GM18909 (cell line): ENCODE results near the gene TMEM151A.

ENCODE experiments used
- ATAC-seq: cut with Tn5 transposase; IDR thresholded peaks from one replicate; pipeline ENCODE4 v1.9.1; 2021; ENCODE audit warnings: mild to moderate bottlenecking; ENCODE audit not compliant: unreplicated experiment, poor library complexity

Gene TMEM151A

DNA sequence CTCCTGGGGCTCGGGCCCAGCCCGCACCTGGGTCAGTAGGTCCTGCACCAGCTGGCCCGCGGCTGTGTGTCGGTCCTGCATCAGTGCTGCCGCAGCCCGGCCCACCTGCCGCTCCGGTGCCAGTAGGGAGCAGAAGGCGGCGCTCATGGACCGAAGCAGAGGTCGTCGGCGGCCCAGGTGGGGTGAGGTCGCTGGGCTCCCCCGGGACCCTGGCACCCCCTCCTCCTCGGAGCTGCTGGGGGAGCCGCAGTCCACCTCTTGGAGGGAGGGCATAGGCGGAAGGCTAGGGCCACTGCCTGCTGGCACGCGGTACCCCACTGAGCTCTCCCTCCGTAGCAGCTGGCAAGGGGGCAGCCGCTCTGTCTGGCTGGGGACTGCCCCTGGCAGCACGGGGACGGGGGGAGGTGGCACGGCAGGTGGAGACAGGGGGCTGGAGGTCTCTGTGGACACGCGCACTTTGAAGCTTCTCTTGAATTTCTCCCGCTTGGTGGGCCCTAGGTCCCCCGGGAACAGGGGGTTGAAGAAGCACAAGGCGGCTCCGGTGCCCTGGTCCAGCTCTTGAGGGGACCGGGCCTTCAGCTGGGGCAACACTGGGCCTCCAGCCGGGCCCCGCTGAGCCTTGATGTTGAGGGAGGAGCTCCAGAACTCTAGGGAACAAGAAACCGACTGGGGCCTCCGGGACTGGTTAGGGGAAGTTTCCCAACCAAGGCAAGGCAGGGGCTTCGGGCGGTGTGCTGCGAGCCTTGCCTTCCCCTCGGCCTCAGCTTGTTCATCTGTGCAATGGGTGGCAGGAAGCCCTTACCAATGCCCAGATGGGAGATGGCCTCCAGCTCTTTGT is 43.1 kb downstream of the TMEM151A start:
- no peak for ATAC-seq

DNA sequence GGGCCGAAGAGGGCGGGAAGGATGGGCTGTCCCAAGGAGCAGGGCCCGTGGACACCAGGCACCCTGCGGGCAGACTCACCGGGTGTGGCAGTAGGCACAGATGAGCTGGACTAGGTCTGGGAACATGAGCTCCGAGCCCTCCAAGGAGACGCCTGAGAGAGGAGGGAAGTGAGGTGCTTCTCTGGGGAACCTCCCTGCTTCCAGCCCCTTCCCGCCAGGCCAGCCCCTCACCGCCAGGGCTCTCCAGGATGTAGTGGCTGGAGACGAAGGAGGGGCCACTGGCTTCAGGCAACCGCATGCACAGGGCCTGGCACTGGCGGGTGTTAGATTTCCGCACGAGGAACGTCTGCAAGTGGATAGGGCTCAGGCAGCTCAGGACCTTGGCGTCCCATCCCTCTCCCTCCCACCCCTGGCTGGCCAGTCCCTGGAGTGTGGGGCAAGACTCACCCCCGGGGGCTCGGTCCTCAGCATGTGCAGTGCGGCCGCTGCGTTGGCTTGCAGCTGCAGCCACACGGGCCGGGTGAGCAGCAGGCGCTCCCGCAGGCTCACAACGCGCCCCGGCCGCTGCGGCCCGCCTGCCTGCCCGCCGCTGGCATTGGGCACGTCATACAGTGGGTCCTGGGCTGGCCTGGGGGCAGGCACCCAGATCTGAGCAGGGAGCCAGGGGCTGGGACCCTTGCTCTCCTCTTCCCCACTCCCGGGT is 44.0 kb downstream of the TMEM151A start:
- ATAC-seq: no peak

GRCh38 chr11:66336234-66337102 is 44.8 kb downstream of the TMEM151A start, which contains the start of gene RIN1:
RIN1 (minus strand) TSS chr11:66336434; CDS start chr11:66336402, 32 bp downstream.
- ATAC-seq: peak; percentile 68

DNA sequence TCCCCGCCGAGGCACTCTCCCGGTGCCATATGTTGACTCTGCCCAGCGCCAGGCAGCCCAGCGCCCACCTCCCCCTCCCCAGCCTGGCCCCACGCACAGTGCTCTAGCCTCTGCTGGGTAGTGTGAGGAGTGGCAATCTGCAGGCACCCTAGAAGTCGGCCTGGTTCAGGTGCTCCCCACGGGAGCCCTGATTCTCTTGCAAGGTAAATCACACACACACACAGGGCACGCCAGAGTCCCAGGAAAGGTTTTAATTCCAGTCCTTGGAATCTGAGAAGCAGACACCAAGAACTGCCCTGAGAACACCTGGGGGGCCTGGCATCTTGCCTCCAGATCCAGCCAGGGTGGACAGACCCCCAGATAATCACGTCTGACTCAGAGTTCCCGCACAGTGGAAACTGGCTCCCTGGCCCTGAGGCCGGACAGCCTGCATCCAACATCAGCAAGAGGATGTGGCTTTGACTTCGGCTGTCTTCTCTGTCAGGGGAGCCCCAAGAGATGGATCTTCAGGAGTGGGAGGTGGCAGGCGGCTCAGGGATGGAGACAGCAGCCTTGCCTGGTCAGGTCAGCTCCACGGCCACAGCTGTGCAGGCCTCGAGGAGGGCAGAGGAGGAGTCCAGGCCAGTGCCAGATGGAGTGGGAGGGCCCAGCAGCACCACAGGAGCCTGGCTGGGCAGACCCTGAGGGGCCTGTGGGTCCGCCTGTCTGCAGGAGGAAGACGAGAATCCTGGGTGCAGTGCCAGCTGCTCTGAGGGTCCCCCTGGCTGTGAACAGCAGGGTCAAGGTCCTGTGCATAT is 45.6 kb downstream of the TMEM151A start:
- ATAC-seq: no peak

DNA sequence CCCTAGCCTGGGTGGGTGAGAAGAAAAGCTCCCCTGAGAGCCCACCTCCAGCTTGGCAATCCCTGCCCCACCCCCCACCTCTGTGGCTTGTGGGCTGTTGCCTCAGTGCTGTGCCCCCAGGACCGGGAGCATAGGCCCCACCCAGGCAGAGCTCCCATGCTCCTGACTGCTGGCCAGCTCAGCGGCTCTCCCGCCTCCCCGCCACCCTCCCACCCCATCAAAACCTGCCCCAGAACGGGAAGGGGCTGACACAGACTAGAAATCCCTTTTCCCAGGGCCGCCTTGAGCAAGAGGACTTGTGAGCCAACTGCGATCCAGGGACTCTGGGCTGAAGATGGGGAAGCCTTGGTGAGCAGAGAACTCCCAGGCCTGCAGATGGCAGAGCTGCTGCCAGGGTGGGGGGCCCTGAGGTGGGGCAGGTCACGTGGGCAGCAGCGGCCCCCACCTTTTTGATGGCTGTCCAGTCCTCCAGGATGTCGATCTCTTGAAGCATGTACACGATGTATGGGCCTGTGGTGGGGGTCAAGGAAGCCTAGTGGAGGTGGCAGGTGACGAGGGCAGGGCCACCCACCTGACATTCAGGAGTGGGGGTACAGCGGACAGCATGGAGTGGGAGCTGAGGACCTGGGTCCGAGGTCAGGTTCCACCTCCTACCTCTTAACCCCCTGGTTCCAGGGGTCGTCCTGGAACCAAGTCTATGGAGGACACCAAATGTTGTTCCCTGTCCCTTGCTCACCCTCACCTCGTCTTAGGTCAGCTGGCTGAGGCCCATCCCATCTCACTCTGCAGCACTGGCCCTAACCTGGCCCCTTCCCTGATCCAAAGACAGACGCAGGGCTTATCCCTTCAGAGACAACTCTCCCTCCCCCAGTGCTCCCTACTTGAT is 46.8 kb downstream of the TMEM151A start:
- no peak for ATAC-seq

DNA sequence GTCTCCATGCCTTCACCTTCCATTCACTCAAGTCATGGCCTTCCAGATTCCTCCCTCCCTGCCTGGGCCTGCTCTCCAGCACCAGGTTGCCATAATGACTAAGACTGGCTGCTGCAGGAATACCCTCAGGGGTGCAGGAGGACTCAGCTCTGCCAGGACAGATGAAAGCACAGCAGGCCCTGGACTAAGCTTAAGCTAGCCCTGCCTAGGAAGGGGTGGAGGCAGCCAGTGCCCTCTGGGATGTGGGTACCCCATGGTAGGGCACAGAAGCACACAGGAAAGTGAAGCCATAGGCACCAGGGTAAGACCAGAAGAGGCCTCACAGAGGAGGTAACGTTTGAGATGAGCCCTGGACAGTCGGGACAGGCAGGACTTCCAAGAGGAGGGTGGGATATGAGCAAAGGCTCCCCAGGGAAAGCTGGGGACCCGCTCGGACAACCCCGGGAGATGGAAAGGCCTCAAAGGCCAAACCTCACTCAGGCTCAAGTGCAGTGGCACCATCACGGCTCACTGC is 47.5 kb downstream of the TMEM151A start:
- ATAC-seq: no peak

- ATAC-seq: no peak
These were observed 48.2 kb downstream of the TMEM151A start for GRCh38 chr11:66339686-66340483.

DNA sequence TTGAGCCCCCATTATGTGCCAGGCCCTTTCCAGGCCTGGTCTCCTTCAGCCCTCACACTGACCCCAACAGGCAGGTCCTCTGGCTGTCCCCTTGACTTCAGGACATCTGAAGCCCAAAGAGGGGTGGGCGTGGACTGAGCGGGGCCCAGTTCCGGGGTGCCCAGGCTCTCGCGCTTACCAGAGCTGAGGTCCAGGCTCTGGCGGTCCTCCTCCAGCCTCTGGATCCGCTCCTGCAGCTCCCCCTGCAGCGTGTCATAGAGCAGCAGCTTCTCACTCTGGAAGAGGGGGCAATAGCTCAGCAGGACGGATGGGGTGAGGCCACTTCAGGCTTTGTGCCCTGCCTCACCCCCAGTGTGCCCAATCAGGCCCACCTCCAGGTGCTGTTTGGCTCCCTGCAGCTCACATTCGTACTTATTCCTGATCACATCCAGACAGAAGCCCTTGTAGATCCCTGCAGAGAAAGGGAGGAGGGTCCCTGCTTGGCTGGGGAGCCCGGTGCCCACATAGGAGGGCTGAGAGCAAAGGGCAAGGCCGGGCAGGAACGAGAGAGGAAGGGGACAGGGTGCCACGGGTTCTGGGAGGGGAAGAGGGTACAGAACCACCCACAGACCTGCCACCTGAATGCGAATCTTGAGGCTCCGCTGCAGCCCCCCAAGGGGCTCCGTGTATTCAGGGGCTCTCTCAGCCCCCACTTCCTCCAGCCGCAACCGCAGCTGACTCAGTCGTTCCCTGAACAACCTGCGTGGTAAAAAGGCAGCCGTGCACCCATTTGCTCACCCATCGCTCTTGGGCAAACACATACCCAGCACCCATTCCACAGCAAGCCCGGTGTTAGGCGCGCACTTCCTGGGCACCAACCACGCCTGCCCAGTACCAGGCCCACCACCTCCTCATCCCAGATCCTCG is 49.2 kb downstream of the TMEM151A start:
- ATAC-seq: no peak

DNA sequence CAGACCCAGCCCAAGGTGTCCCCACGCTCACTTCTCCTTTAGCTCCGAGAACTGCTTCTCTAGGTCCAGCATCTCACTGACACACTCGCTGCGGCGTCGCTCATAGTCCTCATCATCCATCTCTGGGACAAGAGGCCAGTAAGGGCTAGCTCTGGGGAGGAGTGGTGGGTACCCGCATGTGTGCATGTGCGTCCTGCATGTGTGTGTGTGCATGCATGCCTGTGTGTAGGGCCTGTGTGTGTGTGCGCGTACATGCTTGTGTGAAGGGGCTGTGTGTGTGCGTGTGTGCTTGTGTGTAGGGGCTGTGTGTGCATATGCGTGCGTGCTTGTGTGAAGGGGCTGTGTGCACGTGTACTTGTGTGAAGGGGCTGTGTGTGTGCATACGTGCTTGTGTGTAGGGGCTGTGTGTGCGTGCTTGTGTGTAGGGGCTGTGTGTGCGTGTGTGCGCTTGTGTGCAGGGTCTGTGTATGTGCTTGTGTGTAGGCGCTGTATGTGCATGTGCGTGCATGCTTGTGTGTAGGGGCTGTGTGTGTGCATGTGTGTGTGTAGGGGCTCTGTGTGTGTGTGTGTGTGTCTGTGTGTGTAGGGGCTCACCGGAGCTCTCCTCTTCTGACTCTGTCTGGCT is 49.9 kb downstream of the TMEM151A start:
- no peak for ATAC-seq

GRCh38 chr11:66343176-66343575 is 51.5 kb downstream of the TMEM151A start:
- no peak for ATAC-seq

- ATAC-seq: peak; percentile 75
These were observed 53.0 kb downstream of the TMEM151A start, which contains the start of gene BRMS1 for GRCh38 chr11:66344550-66345315. BRMS1 (minus strand) TSS chr11:66345104; CDS start chr11:66342234, 2,870 bp downstream.

DNA sequence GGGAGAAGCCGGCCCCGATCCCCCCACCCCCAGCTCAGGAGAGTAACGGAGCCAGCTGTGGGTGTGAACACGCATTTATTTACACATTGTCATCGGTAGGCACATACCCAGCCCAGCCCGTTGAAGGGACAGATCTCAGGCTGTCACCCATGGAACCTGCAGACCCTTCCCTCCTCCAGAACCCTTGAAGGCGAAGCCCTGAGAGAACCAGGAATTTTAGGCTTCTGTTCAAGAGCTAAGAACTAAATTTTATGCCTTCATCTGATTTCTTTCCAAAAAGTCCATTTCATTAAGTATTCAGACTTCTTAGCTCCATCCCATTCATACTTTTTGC is 53.6 kb downstream of the TMEM151A start:
- ATAC-seq: no peak
